ENCODE measurements around the gene CADPS2. TPM values are rescaled to one million over a fixed set of nuclear protein-coding genes. Genes with fewer than 3 reads are reported as not detected.

CADPS2 gene
- polyA plus RNA-seq, 1 donor (not counting 4 experiments of a cell fraction or from before 2014, with no cell fraction given) = 0.35 TPM

DNA sequence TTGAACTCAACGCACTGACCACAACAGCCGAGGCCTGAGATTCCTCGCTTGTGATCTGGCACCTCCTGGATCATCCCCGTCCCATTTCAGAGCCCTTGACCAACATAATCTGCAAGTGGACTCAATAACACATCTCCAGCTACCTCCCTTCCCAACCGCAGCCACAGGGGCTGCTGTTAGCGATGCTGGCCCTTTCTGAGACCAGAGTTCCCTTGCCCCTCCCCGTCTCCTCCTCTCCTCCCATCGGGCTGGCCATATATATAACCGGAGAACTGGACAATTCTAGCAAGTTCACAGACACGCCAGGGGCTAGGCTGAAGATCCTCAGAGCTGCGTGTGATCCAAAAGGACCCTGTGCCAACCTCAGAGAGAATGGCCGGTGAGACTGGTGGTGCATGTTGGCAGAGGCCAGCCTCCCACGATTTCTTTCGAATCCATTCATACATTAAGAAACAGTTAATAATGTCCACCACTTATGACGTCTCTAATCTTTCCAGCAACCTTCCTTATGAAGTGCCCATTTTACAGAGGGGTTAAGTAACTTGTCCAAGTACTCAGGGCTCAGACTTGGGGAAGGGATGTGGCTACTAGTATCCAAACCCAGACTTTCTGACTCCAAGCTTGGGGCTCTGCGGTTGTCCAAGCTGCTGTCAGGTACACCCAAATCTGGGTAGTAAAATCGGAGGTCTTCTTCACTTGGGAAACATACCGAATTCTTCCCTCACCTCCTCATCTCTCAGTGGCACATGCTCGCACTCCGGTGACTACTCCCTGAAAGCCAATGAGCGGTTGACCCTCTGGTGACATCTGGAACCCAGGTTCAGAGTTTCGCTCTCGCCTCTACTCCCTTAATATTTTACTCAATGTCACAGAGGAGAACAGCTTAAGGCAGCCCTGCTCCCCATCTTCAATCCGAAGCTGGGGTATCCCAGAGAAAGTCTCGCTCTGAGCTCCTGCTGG is 570.5 kb downstream of the CADPS2 start:
- no peak overlapping the region for H3K4me3 ChIP-seq (ENCODE audit: control insufficient read depth in 2 of 3, extremely low read depth in 1 of 3, insufficient read depth in 2 of 3, low read depth in 1 of 3, low read length in 3 of 3)
- dilution Hi-C loops (cut with MboI; ENCODE audit: extremely low pct_ligation_motif_present, low sequenced_read_pairs) = no loop called here
- no peak overlapping the region for H3K4me2 ChIP-seq (ENCODE audit: control insufficient read depth, extremely low read depth, insufficient read depth, low read depth, low read length)
- H3K4me1 ChIP-seq (ENCODE audit: control insufficient read depth, extremely low read depth, insufficient read depth, low read length) = no peaks in the 10 kb centered on the region
- no peaks in the 10 kb centered on the region for H3K36me3 ChIP-seq (ENCODE audit: control insufficient read depth in 2 of 2, extremely low read depth in 1 of 2, insufficient read depth in 2 of 2, low read length in 2 of 2)
- H3K27ac ChIP-seq (ENCODE audit: control insufficient read depth, insufficient read depth, low read length) = no peak overlapping the region
- H3K79me2 ChIP-seq (ENCODE audit: control insufficient read depth, insufficient read depth, low read length) = no peaks in the 10 kb centered on the region
- H3K9me1 ChIP-seq (ENCODE audit: control insufficient read depth, extremely low read depth, insufficient read depth, low read length) = no peaks in the 10 kb centered on the region
- FAIRE-seq (no peak), DNase-seq (ENCODE audit: low read depth, low spot score) (no peak)
- no peak overlapping the region for H3K9ac ChIP-seq (ENCODE audit: control insufficient read depth, extremely low read depth, insufficient read depth, low read length)
- TF ChIP-seq, protein P1, sequence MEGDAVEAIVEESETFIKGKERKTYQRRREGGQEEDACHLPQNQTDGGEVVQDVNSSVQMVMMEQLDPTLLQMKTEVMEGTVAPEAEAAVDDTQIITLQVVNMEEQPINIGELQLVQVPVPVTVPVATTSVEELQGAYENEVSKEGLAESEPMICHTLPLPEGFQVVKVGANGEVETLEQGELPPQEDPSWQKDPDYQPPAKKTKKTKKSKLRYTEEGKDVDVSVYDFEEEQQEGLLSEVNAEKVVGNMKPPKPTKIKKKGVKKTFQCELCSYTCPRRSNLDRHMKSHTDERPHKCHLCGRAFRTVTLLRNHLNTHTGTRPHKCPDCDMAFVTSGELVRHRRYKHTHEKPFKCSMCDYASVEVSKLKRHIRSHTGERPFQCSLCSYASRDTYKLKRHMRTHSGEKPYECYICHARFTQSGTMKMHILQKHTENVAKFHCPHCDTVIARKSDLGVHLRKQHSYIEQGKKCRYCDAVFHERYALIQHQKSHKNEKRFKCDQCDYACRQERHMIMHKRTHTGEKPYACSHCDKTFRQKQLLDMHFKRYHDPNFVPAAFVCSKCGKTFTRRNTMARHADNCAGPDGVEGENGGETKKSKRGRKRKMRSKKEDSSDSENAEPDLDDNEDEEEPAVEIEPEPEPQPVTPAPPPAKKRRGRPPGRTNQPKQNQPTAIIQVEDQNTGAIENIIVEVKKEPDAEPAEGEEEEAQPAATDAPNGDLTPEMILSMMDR (optimal IDR thresholded peaks at IDR 0.05 in 1 of 3, IDR thresholded peaks at IDR 0.05 in 1 of 3, conservative IDR thresholded peaks at IDR 0.05 in 1 of 3; ENCODE audit: extremely low read depth in 1 of 3, insufficient read depth in 2 of 3, low read length in 3 of 3) = no peak
- TF ChIP-seq EZH2 (IDR thresholded peaks at IDR 0.05; ENCODE audit: low read length) = no peak
- H2AFZ ChIP-seq (ENCODE audit: control insufficient read depth, low read length) = no peak overlapping the region
- peaks cover 68% of the 10 kb centered on the region for H3K27me3 ChIP-seq (ENCODE audit: control insufficient read depth, extremely low read depth, insufficient read depth, low read length)
- H3K9me3 ChIP-seq (ENCODE audit: control insufficient read depth, low read depth, low read length) = no peaks in the 10 kb centered on the region
- H4K20me1 ChIP-seq (ENCODE audit: control insufficient read depth, extremely low read depth, insufficient read depth, low read length) = no peaks in the 10 kb centered on the region

DNA sequence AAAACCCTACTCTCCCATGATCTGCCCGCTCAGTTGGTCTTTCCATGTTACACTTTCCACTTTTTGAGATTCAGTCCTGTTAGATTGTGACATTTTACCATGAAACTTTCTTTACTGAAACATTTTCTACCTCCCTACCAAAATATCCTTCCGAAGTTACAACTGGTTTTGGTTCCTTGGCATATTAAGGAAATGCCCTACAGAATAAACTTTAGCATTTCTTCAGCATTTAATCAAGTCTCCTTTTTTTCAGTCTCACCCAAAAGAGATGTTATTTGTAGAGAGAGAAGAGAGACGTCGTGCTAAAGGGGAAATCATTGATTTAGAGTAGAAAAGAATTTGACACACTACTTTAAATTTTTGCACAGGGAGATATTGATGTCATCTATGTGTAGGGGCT is 572.0 kb downstream of the CADPS2 start:
- dilution Hi-C loops (cut with MboI; ENCODE audit: extremely low pct_ligation_motif_present, low sequenced_read_pairs) = no loop called here
- H3K9me3 ChIP-seq (ENCODE audit: control insufficient read depth, low read depth, low read length) = no peaks in the 10 kb centered on the region
- H3K79me2 ChIP-seq (ENCODE audit: control insufficient read depth, insufficient read depth, low read length) = no peaks in the 10 kb centered on the region
- no peak overlapping the region for H3K4me2 ChIP-seq (ENCODE audit: control insufficient read depth, extremely low read depth, insufficient read depth, low read depth, low read length)
- H3K27ac ChIP-seq (ENCODE audit: control insufficient read depth, insufficient read depth, low read length) = no peak overlapping the region
- H3K9me1 ChIP-seq (ENCODE audit: control insufficient read depth, extremely low read depth, insufficient read depth, low read length) = no peaks in the 10 kb centered on the region
- H2AFZ ChIP-seq (ENCODE audit: control insufficient read depth, low read length) = no peak overlapping the region
- no peaks in the 10 kb centered on the region for H3K36me3 ChIP-seq (ENCODE audit: control insufficient read depth in 2 of 2, extremely low read depth in 1 of 2, insufficient read depth in 2 of 2, low read length in 2 of 2)
- no peak overlapping the region for H3K4me3 ChIP-seq (ENCODE audit: control insufficient read depth in 2 of 3, extremely low read depth in 1 of 3, insufficient read depth in 2 of 3, low read depth in 1 of 3, low read length in 3 of 3)
- TF ChIP-seq, protein P1 (optimal IDR thresholded peaks at IDR 0.05 in 1 of 3, IDR thresholded peaks at IDR 0.05 in 1 of 3, conservative IDR thresholded peaks at IDR 0.05 in 1 of 3; ENCODE audit: extremely low read depth in 1 of 3, insufficient read depth in 2 of 3, low read length in 3 of 3) = no peak
- peak; percentile 34 for TF ChIP-seq EZH2 (IDR thresholded peaks at IDR 0.05; ENCODE audit: low read length)
- H3K9ac ChIP-seq (ENCODE audit: control insufficient read depth, extremely low read depth, insufficient read depth, low read length) = no peak overlapping the region
- H3K4me1 ChIP-seq (ENCODE audit: control insufficient read depth, extremely low read depth, insufficient read depth, low read length) = no peaks in the 10 kb centered on the region
- peaks cover 83% of the 10 kb centered on the region for H3K27me3 ChIP-seq (ENCODE audit: control insufficient read depth, extremely low read depth, insufficient read depth, low read length)
- FAIRE-seq (no peak), DNase-seq (ENCODE audit: low read depth, low spot score) (no peak)
- H4K20me1 ChIP-seq (ENCODE audit: control insufficient read depth, extremely low read depth, insufficient read depth, low read length) = no peaks in the 10 kb centered on the region

Measured in keratinocyte (primary cell).